ENCODE results near the gene XCR1.

DNA sequence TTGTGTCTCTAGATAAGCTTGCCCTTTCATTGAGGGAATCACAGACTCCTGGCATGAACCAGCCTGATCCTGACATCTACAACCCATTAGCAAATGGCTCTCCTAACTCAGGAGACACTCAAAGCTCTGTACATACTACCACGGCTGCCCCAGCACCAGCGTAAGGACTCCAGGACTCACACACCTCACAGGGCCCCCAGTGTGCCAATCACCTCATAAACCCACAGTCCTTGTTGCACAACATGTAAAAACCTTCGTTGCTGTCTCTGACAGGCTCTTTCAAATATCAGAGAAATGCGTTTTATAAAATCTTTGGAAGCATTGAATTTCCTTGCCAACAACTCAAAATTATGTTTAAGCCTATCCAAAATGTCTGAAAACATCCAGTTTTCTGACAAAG lies 38.9 kb downstream of the XCR1 start:
- TF ChIP-seq, protein P1, sequence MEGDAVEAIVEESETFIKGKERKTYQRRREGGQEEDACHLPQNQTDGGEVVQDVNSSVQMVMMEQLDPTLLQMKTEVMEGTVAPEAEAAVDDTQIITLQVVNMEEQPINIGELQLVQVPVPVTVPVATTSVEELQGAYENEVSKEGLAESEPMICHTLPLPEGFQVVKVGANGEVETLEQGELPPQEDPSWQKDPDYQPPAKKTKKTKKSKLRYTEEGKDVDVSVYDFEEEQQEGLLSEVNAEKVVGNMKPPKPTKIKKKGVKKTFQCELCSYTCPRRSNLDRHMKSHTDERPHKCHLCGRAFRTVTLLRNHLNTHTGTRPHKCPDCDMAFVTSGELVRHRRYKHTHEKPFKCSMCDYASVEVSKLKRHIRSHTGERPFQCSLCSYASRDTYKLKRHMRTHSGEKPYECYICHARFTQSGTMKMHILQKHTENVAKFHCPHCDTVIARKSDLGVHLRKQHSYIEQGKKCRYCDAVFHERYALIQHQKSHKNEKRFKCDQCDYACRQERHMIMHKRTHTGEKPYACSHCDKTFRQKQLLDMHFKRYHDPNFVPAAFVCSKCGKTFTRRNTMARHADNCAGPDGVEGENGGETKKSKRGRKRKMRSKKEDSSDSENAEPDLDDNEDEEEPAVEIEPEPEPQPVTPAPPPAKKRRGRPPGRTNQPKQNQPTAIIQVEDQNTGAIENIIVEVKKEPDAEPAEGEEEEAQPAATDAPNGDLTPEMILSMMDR (conservative IDR thresholded peaks at IDR 0.05; ENCODE audit: low read depth in 2 of 2) = no peak
- no peak for TF ChIP-seq REST (IDR thresholded peaks at IDR 0.05; ENCODE audit: unreplicated experiment)
- TF ChIP-seq CREB1 (CRISPR knock-in tag; IDR thresholded peaks at IDR 0.05; ENCODE audit: low read depth) = no peak
- TF ChIP-seq POLR2AphosphoS5 (IDR thresholded peaks at IDR 0.05; ENCODE audit: low read depth) = no peak
- TF ChIP-seq EZH2phosphoT487 (IDR thresholded peaks at IDR 0.05; ENCODE audit: unreplicated experiment) = no peak
- no peak for TF ChIP-seq ZNF462 (CRISPR knock-in tag; IDR thresholded peaks at IDR 0.05)
- no peak for TF ChIP-seq STAT1 (IDR thresholded peaks at IDR 0.05; ENCODE audit: unreplicated experiment)
- no peak for TF ChIP-seq ETS1 (IDR thresholded peaks at IDR 0.05)
- no peak for TF ChIP-seq EZH2 (IDR thresholded peaks at IDR 0.05; ENCODE audit: low read depth, unreplicated experiment)
- no peak for TF ChIP-seq JUNB (IDR thresholded peaks at IDR 0.05; ENCODE audit: unreplicated experiment)
- no peak for TF ChIP-seq NANOG (IDR thresholded peaks at IDR 0.05; ENCODE audit: borderline replicate concordance)
- TF ChIP-seq ZNF114 (CRISPR knock-in tag; IDR thresholded peaks at IDR 0.05) = no peak
